Skeletal muscle satellite cell (primary cell): ENCODE results near the gene TSPAN5.

Experiments
- H3K27me3 ChIP-seq: 2 replicates; pipeline ENCODE4 v1.7.0; 2013; ENCODE audit warnings: low read length; ENCODE audit not compliant: control insufficient read depth, insufficient read depth
- H3K36me3 ChIP-seq: 2 replicates; pipeline ENCODE4 v1.7.0; 2013; ENCODE audit warnings: mild to moderate bottlenecking, control low read depth, low read length; ENCODE audit not compliant: insufficient read depth
- H3K4me1 ChIP-seq: 2 replicates; pipeline ENCODE4 v1.7.0; 2013; ENCODE audit warnings: low read length; ENCODE audit not compliant: control insufficient read depth, insufficient read depth
- H3K4me2 ChIP-seq: 2 replicates; pipeline ENCODE4 v1.7.0; 2013; ENCODE audit warnings: mild to moderate bottlenecking, low read length
- H3K4me3 ChIP-seq: 2 replicates; pipeline ENCODE4 v1.7.0; 2013; ENCODE audit warnings: low read length
- H3K9ac ChIP-seq: 2 replicates; pipeline ENCODE4 v1.7.0; 2013; ENCODE audit warnings: mild to moderate bottlenecking, low read depth, low read length, moderate library complexity
- H3K9me3 ChIP-seq: replicated peaks from 2 replicates; pipeline ENCODE4 v1.7.0; 2013; ENCODE audit warnings: mild to moderate bottlenecking, control low read depth, low read length

TSPAN5 gene

GRCh38 chr4:98509721-98510120 is 148.7 kb downstream of the TSPAN5 start:
- Histone ChIP-seq H3K9me3 (no peaks in the 10 kb centered on the region), H3K4me1 (peaks cover 28% of the 10 kb centered on the region), H3K36me3 (peaks cover 13% of the 10 kb centered on the region), H3K4me3 (no peak overlapping the region), H3K9ac (no peak overlapping the region), H3K27me3 (no peaks in the 10 kb centered on the region), H3K4me2 (no peak overlapping the region)

GRCh38 chr4:98508829-98509598 is 149.4 kb downstream of the TSPAN5 start:
- Histone ChIP-seq H3K4me2 (peak overlapping the region; percentile 9), H3K9ac (no peak overlapping the region), H3K27me3 (no peaks in the 10 kb centered on the region), H3K36me3 (peaks cover 20% of the 10 kb centered on the region), H3K4me3 (no peak overlapping the region), H3K4me1 (peaks cover 28% of the 10 kb centered on the region), H3K9me3 (no peaks in the 10 kb centered on the region)

- Histone ChIP-seq H3K9me3 (no peaks in the 10 kb centered on the region), H3K36me3 (peaks cover 27% of the 10 kb centered on the region), H3K4me3 (no peak overlapping the region), H3K27me3 (no peaks in the 10 kb centered on the region), H3K4me1 (peaks cover 28% of the 10 kb centered on the region), H3K9ac (no peak overlapping the region), H3K4me2 (no peak overlapping the region)
Observed at GRCh38 chr4:98508248-98508647, 150.2 kb downstream of the TSPAN5 start.

DNA sequence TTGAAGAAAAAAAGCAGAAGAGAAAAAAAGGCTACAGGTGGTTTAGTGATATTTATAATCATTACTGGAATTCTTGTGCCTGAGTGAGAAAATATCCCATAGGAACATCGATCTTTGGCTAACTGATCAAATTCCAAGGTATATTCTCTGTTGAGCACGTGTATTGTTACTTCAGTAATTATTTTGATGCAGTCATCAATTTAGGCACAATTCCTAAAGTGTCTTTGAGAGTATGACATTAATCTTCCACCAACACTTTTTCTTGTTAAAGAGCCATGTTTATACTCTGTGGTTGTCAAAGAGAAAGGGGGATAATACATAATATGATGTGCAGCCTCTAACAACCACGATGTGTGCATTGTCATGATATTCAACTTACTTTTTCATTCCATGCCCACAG is 151.1 kb downstream of the TSPAN5 start:
- H3K4me1 ChIP-seq, result peaks cover 28% of the 10 kb centered on the region
- H3K4me3 ChIP-seq, result no peak overlapping the region
- no peaks in the 10 kb centered on the region for H3K9me3 ChIP-seq
- H3K9ac ChIP-seq, result no peak overlapping the region
- H3K4me2 ChIP-seq, result no peak overlapping the region
- peaks cover 36% of the 10 kb centered on the region for H3K36me3 ChIP-seq
- no peaks in the 10 kb centered on the region for H3K27me3 ChIP-seq

GRCh38 chr4:98506462-98507132 is 151.8 kb downstream of the TSPAN5 start:
- no peak overlapping the region for H3K4me2 ChIP-seq
- peaks cover 42% of the 10 kb centered on the region for H3K36me3 ChIP-seq
- no peak overlapping the region for H3K9ac ChIP-seq
- H3K4me1 ChIP-seq, result peaks cover 28% of the 10 kb centered on the region
- H3K27me3 ChIP-seq, result no peaks in the 10 kb centered on the region
- H3K9me3 ChIP-seq, result no peaks in the 10 kb centered on the region
- no peak overlapping the region for H3K4me3 ChIP-seq

DNA sequence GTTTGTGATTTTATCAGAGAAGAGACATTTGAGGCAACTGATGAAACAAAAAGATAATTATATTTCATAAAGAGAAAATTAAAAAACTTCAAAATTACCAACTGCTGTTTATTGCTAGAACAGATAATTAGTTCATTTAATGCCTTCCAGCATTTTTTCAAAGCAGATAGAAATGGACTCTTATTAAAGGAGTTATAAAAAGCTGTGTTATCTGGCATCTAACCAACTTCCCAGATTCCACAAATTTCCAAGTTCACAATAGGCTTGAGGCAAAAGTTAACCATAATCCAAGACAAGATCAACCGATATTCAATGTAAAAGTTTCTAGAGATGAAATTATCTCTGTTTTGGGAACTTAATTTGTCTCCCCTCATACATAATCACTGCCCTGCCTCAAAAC is 152.4 kb downstream of the TSPAN5 start:
- Histone ChIP-seq H3K9ac (no peak overlapping the region), H3K4me1 (peaks cover 23% of the 10 kb centered on the region), H3K4me2 (no peak overlapping the region), H3K36me3 (peaks cover 42% of the 10 kb centered on the region), H3K27me3 (no peaks in the 10 kb centered on the region), H3K9me3 (no peaks in the 10 kb centered on the region), H3K4me3 (no peak overlapping the region)

DNA sequence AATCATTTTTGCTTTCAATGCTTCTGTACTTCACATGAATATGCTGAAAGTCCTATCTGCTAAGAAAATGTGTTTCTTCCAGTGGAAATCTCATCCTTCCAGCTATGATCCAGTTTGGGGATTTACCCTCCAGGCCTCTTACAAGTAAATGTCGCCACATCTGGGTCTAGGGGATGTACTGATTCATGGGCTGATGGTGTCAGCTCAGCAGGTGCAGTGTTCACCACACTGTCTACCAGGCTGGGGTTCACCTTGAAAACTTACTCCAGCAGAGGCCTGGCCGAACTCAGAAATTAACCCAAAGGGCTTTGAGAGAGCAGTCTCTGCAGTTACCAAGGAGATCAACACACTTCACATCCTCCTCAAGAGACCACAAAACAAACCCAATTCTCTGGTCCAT is 154.3 kb downstream of the TSPAN5 start:
- H3K36me3 ChIP-seq, result peaks cover 49% of the 10 kb centered on the region
- no peak overlapping the region for H3K4me3 ChIP-seq
- no peak overlapping the region for H3K9ac ChIP-seq
- no peak overlapping the region for H3K4me2 ChIP-seq
- H3K4me1 ChIP-seq, result peaks cover 5% of the 10 kb centered on the region
- H3K27me3 ChIP-seq, result no peaks in the 10 kb centered on the region
- H3K9me3 ChIP-seq, result no peaks in the 10 kb centered on the region

DNA sequence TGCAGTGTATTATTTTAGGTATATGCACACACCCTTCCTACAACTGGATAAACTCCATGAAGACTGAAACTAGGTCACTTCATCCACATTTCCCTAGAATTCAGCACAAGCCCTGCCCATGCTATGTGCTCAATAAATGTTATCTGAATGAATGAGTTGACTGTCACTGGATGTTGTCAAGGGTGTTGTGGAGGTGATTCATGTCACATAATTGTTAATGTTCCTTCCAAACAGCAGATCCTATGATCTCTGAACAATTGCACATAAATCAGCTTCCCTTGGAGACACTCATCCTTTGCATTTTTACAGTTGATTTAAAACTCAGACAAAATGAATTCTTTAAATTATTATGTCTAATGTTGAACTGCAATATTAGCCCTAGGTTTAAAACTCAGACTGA is 154.7 kb downstream of the TSPAN5 start:
- no peak overlapping the region for H3K9ac ChIP-seq
- peaks cover 49% of the 10 kb centered on the region for H3K36me3 ChIP-seq
- no peak overlapping the region for H3K4me2 ChIP-seq
- peaks cover 1% of the 10 kb centered on the region for H3K4me1 ChIP-seq
- H3K9me3 ChIP-seq, result no peaks in the 10 kb centered on the region
- H3K27me3 ChIP-seq, result no peaks in the 10 kb centered on the region
- no peak overlapping the region for H3K4me3 ChIP-seq

DNA sequence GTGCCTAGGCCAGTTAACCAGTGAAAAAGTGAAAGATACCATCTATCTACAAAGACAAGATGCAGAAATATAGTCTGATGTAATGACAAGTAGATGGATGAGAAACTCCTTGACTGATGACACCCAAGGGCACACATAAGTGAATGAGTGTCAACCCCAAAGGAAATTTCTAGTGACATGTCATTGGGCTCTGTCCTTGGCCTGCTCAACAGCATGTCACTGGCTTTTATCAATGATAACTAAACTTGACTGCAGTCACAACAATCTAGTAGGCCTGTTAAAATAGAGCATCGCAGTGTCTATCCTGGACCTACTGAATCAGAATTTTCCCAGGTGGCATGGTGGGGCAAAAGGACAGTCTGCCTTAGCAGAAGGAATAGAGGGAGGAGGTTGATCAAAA is 155.8 kb downstream of the TSPAN5 start:
- peaks cover 55% of the 10 kb centered on the region for H3K36me3 ChIP-seq
- no peaks in the 10 kb centered on the region for H3K4me1 ChIP-seq
- H3K9ac ChIP-seq, result no peak overlapping the region
- no peak overlapping the region for H3K4me2 ChIP-seq
- no peaks in the 10 kb centered on the region for H3K27me3 ChIP-seq
- H3K4me3 ChIP-seq, result no peak overlapping the region
- no peaks in the 10 kb centered on the region for H3K9me3 ChIP-seq

DNA sequence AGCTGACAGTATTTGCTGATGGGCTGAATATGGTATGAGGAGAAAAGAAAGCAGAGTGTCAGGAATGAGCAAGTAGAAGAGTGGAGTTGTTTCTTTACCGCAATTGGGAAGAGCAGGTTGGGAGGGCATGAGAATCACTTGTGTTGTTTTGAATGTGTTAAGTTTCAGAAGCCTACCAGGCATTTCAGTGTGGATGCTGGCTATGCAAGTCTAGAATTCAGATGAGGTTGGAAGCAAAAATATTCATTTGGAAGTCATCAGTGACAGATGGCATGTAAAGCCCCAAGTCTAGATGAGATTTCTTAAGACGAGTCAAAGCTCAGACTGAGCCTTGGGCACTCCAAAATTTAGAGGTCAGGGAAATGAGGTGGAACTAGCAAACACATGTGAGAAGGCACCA is 156.4 kb downstream of the TSPAN5 start:
- no peak overlapping the region for H3K9ac ChIP-seq
- H3K36me3 ChIP-seq, result peaks cover 58% of the 10 kb centered on the region
- H3K4me2 ChIP-seq, result no peak overlapping the region
- no peaks in the 10 kb centered on the region for H3K4me1 ChIP-seq
- no peaks in the 10 kb centered on the region for H3K9me3 ChIP-seq
- no peak overlapping the region for H3K4me3 ChIP-seq
- no peaks in the 10 kb centered on the region for H3K27me3 ChIP-seq

DNA sequence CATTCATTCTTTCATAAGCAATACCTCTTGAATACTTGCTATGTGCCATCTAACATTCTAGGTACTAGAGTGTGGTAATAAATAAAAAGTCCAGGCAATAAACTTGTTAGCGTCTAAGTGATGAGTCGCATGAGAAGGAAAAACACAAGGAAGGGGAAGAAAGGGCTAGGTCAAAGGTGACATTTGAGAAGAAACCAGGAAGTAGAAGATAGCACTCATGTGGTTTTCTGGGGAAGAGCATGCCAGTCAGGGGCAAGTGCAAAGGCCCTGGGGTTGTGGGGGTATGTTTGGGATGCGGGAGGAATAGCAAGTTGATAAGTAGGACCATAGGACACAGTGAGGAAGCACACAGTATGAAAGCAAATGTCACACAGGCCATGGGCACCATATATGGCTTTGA is 157.0 kb downstream of the TSPAN5 start:
- H3K4me3 ChIP-seq, result no peak overlapping the region

DNA sequence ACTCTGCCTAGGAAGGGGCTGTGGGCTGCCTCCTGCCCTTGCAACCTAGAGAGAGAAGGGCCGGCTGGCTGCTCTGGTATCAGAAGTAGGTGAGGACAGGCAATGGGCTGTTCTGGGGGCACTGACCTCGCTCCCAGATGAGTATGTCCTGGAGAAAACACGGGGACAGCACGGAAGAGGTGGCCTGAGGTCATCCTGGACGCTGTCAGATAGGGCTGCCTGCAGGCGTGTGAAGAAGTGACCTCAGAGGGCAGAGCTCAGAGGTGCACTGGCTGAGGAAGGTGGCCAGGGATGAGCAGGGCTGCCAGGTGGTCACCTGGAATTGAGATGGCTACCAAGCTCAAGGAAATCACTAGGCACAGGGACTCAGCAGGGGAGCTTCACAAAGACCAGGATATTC is 159.6 kb downstream of the TSPAN5 start:
- no peak overlapping the region for H3K4me2 ChIP-seq
- peaks cover 13% of the 10 kb centered on the region for H3K4me1 ChIP-seq
- peaks cover 37% of the 10 kb centered on the region for H3K36me3 ChIP-seq
- no peak overlapping the region for H3K4me3 ChIP-seq
- no peaks in the 10 kb centered on the region for H3K9me3 ChIP-seq
- no peak overlapping the region for H3K9ac ChIP-seq
- no peaks in the 10 kb centered on the region for H3K27me3 ChIP-seq

More for the DNA sequence above, 157.0 kb downstream of the TSPAN5 start:
- Histone ChIP-seq H3K36me3 (peaks cover 51% of the 10 kb centered on the region), H3K4me2 (no peak overlapping the region), H3K4me1 (no peaks in the 10 kb centered on the region), H3K9ac (no peak overlapping the region), H3K9me3 (no peaks in the 10 kb centered on the region), H3K27me3 (no peaks in the 10 kb centered on the region)
